HG02884 (cell line): ENCODE results near the gene SMC1B.
"Not testable (repeated sequence)": the region's sequence is repeated elsewhere in the genome, so short reads cannot be mapped to it uniquely, and the experiment has no call there.

Experiments used
- ATAC-seq: cut with Tn5 transposase; IDR thresholded peaks from one replicate; pipeline ENCODE4 v1.9.1; 2021; ENCODE audit warnings: mild to moderate bottlenecking, moderate library complexity; ENCODE audit not compliant: unreplicated experiment

Gene SMC1B

DNA sequence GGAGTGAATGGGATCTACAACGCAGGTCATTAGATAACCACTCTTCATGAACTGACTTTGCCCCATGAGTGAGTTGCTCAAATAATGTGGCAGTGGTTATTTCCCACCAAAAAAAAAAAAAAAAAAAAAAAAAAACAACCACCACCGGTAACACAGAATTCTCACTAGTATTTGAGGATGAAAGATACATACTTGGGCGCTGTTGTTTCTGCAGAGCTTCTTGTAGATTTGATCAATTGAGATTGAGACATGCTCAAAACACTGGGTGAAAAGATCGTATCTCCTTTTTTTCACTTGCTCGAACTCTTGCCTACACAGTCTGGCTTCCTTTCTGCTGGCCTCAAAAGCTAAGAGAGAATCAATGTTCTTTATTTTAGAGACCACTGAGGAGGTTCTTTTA, 59.6 kb downstream of the SMC1B start:
- ATAC-seq, result no peak

DNA sequence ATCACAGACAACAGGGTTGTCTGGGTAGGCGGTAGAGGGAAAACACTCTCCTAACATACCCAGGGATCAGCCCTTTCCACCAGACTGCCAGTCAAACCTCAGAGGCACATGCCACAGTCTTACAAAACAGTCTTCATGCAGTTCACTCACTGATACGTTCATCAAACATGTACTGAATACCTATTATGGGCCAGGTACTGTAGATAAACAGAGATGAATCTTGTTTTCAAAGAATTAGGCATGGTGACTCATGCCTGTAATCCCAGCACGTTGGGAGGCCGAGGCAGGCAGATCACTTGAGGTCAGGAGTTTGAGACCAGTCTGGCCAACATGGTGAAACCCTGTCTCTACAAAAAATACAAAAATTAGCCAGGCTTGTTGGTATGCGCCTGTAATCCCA, 60.6 kb downstream of the SMC1B start:
- ATAC-seq, result not testable (repeated sequence)

DNA sequence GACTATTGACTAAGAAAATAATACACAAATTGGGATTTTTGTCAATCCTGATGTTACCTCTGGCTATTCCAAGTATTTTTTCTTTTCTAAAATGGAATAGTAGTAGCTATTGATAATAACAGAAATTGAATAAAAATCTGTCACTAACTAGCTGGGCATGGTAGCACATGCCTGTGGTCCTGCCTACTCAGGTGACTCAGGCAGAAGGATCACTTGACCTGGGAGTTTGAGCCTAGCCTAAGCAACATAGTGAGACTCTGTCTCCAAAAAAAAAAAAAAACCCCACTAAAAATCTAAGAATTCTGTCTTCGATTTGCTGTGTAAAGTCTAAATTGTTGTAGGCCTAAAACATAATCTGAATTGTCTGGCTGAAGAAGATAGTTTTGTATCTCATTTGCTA, 61.4 kb downstream of the SMC1B start:
- ATAC-seq, result no peak

DNA sequence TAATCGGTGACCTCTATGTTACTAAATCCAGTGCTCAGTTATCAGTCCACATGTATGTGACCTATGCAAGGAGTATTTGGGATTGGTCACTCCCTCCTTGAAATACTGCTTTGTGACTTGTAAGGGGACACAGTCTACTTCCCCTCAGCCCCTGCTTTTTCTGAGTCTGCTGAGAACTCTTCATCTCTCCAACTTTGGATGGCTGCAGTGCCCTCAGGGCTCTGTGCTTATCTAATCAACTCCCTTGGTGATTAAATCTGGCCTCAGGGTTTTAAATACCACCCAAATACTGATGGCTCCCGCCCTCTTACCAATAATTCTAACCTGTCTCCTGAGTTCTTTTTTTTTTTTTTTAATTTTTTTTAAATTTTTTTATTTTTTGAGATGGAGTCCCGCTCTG, 63.5 kb downstream of the SMC1B start:
- no peak for ATAC-seq

DNA sequence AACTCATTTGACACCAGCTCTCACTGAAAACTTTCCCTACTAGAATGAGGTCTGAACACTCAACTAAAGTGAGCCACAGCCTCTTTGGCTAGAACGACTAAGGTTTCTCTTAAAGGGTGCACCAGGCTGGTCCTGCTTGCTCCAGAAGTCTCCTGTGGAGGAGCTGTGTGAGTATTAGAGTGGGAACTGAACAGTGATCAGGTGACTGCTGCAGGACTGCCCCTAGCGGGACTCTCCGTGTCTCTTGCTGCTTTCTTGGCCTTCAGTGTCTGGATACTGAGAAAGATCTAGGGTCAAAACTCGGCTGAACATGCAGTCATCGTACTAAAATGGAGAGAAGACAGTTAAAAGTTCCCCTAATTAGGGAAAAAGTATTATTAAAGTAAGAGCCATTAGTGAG, 69.1 kb downstream of the SMC1B start:
- ATAC-seq, result no peak

DNA sequence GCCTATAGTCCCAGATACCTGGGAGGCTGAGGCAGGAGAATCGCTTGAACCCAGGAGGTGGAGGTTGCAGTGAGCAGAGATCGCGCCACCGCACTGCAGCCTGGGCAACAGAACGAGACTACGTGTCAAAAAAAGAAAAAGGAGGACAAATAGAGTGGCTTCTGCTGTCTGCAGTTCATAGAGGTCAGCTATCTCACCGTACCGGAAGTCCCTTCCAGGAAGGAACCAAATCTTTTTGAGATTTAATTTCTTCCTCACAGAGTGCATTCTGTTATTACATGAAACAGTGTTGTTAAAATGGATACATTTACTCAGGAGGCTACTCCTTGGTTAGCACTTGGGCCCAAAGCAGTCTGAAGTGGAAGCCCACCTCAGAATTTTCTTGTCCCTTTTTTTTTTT, 70.3 kb downstream of the SMC1B start:
- ATAC-seq, result no peak

DNA sequence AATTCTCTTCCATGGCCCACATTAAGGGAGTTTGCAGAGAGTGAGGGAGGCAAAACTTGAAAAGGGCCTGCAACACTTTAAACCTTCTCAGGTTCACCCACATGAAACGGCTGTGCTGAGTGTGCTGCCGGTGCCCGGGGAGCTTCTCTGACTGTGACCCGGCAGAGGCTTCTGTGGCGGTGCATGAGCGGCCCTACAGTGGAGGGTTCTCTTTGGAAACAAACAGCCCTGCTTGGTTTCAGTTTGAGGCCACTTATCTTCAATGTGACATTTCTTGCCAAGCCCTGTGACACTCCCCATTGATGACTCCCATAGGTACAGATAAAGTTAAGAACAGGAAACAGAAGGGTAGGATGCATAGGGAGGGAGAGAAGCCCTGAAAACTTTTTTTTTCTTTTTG, 71.9 kb downstream of the SMC1B start:
- no peak for ATAC-seq

DNA sequence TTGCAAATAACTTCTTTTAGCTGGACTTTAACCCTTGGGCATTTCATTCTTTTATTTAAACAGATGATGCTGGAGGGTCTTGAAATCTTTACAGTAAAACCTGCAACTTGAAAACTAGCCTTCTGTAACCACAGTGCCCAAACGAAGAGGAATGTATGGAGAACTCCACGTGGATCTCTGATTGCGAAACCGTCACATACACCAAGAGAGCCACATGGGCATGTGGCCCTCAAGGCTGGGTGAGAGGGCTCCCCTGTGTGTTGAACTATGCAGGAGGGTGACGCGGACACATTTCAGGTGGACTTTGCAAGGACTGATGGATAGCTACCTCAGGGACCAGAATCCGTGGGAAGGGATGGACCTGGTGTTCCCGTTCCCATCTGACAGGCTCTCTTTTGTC, 73.1 kb downstream of the SMC1B start:
- ATAC-seq, result no peak

DNA sequence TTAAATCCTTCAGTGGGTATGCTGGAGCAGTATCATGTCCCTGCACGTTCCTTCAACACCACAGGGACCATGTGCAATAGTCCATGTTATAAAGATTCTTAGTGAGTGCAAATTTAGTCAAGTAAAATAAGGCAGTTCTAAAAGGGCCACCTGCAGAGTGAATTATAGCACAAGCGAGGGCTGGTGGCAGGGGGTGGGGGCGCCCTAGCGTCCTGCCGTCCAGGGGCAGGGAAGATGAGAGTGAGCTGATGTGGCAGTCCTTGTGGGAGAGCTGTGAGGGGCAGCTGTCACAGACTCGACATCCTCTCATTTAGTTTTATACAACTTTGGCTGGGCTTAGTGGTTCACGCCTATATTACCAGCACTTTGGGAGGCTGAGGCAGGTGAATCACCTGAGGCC, 74.6 kb downstream of the SMC1B start:
- ATAC-seq, result no peak

DNA sequence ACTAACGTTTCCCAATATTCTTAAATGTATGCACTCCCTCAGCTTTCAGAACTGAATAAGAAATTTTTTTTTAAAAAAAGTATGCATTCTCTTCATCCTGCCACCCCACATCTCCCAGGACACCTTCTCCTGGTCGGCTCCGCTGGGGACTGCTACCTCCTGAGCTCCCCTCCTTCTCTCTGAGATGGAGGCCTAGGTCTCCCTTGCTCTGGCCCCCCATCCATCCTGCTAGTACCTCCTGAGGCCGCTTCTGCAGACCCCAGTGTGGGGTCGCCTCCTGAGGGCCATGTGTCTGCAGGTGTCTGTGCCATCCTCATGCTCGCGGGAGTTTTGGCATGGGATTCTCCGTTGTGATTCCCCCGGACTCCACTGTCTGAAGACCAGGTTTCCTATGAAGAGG, 75.9 kb downstream of the SMC1B start:
- ATAC-seq, result no peak

DNA sequence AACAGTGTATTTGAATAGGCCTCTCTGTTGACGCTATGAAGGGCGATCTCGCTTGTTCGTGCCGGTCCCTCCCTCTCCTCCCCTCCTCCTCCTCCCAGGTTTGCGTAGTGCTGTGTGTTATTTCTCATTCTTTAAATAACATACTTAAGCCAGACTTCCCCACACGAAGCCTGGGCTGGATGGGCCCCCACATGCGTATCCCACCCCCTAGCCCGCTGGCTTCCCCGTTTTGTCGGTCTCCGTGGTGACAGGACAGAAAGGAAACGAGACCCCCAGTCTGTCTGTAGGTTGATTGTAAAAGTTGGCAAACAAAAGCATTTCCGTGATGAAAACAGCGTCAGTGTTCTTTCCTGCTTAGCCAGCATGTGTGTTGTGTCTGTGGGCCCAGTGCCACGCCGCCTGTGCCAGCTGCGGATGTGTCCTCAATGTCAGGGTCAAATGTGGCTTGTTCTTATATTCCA, 76.4 kb downstream of the SMC1B start:
- ATAC-seq, result no peak

DNA sequence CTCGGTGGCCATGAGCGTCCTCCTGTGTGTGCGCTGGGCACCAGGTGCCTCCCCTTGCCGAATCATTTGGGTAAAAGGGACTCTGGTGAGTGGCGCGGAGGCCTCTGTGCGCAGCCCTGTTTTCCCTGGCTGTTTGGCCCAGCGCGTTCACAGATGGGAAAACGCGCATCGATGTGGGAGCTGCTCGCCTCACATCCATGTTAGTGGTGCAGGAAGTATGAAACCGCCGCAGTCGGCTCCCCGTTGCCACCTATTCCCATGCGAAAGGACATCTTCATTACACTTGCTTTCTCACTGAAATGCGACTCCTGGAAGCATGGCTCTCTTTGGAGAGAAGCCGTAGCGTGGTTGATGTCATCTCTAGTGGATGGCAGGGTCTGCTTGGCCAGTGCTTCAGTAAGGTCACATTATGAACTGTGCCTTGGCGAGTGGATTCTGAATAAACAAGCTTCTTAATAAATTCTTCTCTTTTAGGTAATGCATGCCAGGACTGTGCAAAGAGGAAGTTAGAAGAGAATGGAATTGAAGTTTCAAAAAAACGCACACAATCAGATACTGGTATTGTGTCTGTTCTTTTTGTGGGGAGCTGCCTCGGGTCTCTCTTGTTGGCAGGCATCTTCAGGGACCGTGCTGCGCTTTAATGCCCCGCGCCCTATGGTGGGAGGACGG, 77.4 kb downstream of the SMC1B start:
- no peak for ATAC-seq

DNA sequence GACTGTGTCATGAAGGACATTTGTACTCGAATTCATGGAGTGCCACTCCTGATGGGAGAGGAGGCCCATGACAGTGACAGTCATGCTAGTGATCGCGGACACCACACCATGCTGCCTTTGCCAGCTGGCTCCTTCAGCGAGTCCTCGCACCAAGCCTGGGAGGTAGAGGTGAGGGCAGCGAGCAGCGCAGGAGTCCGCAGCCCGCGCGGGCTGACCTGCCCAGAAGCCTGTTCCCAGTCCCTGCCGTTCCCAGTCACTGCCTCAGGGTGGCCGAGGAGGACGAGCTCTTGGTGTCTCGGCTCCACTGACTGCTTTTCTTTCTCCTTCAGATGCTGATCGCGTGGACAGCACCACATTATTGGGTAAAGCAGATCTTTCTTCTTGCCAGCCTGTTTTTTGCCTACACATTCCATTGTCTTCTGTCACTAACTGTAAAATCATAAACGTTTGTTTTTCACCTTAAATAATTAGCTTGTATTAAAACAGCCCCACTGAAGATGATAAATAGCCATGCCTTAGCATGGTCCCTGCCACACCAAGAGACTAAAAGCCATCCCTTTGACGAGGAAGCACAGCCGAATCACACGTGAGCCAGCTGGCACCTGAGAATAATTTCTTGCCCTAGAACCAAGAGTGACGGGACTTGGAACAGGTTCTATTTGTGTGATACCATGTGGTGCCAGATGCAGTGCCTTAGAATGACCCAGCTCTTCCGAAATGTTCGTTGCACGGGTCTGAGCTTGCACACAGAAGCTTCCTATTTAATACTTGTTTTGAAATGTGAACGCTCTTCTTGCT, 78.2 kb downstream of the SMC1B start:
- ATAC-seq, result no peak

DNA sequence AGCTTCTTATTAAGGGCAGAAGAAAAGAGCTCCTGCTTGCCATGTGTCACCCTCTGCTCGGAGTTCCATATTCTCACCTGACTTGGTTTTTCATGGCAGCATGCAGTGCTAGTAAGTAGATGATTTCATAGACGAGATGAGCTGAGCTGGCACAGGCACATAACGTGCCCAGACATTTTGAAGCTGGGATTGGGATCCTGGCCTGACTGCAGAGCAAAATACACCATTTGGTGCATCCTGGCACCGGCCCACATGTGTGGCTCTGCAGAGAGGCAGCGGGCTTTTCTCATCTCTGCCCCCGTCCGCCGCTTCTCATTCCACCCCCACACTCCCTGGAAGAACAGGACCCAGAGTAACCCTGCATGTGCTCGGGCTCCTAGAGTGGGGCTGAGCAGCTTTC, 78.9 kb downstream of the SMC1B start:
- ATAC-seq, result no peak

DNA sequence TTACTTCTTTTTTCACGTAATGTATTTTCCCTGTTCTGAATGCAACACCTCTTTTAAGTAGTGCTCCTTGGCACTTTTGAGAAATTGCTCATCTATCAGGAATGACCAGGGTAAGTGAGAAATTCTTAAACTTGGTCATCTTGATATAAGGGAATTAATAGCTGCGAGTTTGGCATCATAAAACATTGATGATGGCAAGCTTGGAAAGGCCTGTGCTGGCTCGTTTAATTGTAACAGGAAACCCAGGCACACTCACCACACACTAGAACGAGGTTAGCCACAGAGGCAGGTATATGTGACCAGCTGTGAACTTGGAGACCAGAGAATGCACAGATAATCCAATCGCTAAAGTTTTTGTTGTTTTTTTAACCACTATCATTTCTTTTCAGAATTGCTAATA, 79.3 kb downstream of the SMC1B start:
- ATAC-seq, result no peak

DNA sequence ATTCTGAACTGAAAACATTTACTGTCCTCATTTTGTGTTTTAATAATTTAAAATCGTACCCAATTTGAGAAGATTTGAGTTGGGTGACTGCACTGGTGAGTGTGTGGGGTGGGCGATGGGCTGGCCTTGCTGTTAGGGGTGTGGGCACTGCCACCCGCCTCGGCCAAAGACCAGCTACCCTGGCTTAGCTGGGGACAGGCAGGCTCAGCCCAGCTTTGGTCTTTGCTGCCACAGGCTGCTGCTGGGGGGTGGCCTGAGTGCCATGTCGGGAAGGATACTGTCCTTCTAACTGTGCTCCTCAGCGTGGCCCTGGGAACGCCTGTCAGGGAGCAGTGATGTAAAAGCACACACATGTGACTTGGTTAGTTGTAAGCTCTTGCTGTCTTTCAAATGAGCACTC, 81.4 kb downstream of the SMC1B start:
- ATAC-seq, result no peak

DNA sequence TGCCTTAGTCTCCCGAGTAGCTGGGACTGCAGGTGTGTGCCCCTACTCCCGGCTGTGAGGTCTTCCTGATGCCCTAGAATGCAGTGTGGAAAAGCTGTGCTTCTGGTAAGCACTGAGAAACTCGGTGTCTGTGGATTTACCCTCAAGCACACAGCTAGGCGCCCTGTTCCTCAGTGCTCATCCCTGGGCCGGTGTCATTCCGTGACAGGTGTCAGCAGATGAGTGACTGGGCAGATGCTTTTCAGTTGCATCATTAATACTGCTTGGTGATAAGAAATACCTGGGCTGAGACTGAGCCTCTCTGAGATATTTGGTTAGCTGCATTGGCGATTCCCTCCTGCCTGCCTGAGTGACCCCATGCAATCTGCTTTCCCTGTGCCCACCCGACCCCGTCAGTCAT, 81.9 kb downstream of the SMC1B start:
- no peak for ATAC-seq

DNA sequence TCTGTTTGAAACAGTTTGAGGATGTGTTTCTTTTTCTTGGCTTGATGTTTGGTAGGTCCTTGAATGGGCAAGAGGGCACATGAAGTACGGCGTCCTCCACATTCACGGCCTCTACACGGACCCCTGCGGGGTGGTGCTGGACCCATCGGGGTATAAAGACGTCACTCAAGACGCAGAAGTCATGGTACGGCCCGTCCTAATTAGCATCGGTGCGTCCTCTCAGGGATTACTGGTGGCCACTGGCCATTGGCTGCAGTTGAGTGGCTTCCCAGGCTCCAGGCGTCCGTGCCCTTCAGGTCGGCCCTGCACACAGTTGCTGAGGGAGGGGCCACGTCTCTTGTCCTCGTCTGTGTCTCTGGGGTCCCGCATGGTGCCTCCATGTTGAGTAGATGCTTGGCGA, 82.9 kb downstream of the SMC1B start:
- no peak for ATAC-seq

DNA sequence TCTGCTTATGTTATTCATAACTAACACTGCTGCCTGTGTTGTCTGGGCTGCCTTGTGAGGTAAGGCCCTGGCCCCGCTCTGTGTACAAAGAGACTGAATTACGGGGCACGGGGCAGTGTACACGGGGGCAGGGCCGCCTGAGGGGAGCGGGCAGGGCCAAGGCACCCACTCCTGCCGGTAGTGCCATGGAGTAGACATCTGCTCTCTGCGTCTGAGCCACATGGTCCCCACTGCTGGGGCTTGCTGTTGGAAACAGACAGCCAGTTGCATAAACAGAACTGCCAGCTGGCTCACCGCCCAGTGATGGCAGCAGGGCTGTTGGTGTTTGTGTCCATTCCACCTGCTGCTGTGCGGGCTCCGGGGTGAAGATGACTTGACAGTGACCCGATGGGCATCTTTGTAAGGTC, 83.9 kb downstream of the SMC1B start:
- no peak for ATAC-seq

DNA sequence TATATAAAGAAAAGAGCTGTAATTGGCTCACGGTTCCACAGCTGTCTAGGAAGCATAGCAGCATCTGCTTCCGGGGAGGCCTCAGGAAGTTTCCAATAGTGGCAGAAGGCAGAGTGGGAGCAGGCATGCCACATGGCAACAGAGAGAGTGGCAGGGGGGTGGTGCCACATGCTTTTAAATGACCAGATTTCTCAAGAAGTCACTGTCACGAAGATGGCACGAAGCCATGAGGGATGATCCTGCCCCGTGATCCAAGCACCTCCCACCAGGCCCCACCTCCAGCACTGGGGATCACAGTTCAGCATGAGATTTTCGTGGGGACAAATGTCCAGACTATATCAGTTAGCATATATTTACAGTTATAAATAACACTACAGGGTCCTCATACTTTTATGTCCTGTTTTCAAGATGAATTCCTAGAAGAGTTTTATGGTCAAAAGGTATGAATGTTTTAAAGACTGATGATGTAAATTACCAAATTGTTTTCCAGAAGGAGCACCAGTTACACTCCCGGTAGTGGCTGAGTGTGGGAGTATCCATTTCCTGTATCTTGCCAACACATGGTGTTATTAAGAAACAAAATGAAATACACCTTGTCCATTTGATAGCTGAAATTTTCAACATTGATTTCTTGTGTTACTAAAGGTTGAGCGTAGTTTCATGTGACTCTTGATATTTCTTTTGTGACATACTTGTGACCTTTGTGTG, 84.4 kb downstream of the SMC1B start:
- no peak for ATAC-seq

DNA sequence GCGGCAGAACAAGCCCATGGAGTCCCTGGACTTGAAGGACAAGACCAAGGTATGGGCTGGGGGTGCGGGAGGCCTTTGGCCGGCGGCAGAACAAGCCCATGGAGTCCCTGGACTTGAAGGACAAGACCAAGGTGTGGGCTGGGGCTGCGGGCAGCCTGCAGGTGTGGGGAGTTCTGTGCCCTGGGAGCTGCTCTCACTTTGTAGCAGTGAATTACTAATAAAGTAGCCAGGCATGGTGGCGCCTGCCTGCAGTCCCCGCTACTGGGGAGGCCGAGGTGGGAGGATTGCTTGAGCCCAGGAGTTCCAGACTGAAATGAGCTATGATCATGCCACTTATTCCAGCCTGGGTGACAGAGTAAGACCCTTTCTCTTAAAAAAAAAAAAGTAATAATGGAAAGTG, 85.1 kb downstream of the SMC1B start:
- ATAC-seq, result not testable (repeated sequence)

DNA sequence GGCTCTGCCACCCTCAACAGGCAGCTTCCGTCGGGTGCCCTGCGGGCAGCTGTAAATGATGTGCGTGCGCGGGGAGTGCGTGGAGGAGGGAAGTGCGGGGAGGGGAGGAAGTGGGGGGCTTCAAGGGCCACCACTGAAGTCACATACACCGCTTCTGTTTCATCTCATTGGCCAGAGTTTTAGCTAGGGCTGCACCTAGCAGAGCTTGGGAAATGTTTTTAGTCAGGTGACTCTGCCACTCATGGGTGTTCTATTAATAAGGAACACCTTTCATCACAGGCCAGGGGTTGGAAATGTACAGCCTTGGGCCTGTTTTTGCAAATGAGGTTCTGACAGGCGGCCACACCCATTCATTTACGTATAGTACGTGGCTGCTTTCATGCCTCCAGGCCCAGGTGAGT, 89.1 kb downstream of the SMC1B start:
- no peak for ATAC-seq
